ENCODE results near the gene UBE2Q1.
A peak's percentile ranks its signal among the peaks of the same experiment; 100 is the strongest.

Gene UBE2Q1

DNA sequence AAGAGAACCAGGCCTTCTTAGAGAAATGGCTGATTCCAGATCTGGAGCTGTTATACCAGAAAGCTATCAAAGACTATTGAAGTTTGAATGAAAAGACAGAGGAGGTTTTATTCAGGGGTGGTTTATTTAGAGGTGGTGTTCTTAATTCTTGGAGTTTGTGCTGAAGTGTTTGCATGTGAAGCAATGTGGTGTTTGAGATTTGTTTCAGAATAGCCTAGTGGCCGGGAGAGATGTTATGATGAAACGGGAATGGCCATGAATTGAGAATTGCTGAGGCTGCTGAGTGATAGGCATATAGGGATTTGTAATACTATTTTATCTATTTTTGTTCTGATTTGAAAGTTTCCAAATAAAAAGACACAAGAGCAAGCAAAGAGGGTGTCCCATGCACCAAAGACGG lies 45.7 kb downstream of the UBE2Q1 start:
- H3K4me3 ChIP-seq (ENCODE audit: low read depth, low read length), result no peak overlapping the region

DNA sequence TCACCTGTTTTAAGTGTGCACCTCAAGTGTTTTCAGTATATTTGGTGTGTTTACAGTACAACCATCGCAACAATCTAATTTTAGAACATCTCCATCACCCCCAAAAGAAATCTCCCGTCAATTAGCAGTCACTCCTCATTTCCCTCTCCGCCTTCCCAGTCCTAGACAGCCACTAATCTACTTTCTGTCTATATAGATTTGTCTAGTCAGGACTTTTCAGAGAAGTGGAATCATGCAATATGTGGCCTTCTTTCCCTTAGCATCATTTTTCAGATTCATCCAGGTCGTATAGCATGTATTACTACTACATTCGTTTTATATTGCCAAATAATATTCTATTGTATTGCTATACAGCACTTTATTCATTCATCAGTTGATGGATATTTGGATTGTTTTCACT lies 54.6 kb downstream of the UBE2Q1 start:
- no peak overlapping the region for H3K4me3 ChIP-seq (ENCODE audit: low read depth, low read length)

DNA sequence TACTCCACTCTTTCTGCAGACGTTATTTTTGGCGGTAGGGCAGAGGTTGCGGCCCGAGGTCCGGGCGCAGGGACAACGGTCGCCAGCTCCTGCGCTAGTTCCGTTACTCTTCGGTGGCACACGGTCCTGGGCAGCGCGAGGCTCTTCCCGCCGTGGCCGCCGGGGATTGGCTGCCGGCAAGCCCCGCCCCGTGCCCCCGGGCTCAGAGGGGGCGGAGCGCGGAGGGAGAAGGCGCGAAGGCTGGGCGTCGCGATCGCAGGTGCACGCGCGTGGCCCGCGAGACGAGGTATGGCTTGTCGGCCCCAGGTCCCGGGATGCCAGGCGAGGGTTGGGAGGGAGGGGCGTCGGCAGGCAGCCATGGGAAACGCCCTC lies 55.7 kb downstream of the UBE2Q1 start:
- no peak overlapping the region for H3K4me3 ChIP-seq (ENCODE audit: low read depth, low read length)

DNA sequence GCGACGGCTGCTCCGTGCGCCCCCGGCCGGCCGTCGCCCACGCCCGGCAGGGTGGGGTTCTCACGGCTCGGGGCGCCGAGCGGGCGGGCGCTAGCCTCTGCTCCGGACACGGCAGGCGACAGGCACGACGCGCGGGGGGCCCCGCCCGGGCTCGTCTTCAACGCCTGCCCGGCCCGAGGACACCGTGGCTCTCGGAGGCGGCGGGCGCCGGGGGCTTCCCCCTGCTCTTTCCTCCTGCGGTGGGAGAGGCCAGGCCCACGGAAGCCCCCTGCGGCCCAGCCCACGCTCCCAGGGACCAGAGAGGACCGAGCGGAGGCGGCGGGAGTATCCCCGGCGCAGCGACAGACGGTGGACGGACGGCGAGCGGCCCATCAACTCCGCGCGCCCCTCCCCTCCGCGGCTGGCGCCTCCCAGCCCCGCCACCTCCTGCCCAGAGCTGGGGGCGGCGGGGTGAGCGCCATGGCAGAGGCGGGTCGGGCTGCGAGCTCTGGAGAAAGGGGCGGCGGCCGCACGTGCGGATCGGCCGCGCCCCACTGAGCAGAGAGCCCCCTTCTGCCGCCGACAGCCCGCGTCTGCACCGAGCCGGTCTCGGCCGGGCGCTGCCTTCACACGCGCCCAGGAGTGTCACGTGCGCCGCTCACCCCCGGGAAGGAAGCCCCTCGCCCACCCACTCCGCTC lies 56.3 kb downstream of the UBE2Q1 start, which contains the start of the genes SHE and TDRD10:
Gene SHE, minus strand, starts transcription at position 347 of the 678 bp plus-strand sequence. CDS start 386 bp downstream, outside the sequence.
Gene TDRD10, plus strand, starts transcription at position 154 of the 678 bp plus-strand sequence. CDS start 4,685 bp downstream, outside the sequence.
- peak within 1 kb of the TSS; percentile 28 for H3K4me3 ChIP-seq (ENCODE audit: low read depth, low read length)

- H3K4me3 ChIP-seq (ENCODE audit: low read depth, low read length), result peak overlapping the region; percentile 28
Observed at GRCh38 chr1:154501423-154502065, 56.9 kb downstream of the UBE2Q1 start.

GRCh38 chr1:154500533-154500932 lies 57.9 kb downstream of the UBE2Q1 start:
- no peak overlapping the region for H3K4me3 ChIP-seq (ENCODE audit: low read depth, low read length)

DNA sequence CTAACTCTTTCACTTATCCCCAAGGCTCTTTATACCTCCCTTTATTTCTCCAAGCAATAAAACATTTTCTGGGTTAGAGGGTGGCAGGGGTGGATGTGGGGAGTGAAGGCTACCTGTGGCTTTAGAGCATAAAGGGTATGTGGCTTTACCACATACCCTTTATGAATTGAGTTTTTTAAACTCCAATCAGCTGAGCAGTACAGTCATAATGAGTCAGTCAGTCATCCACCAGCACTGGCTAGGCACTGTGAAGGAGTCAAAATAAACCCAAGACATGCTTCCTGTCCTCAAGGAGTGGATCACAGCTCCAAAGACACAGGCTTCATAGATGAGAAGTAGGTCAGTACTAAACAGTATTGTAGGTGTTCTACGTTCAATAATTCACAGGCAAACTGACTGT lies 59.0 kb downstream of the UBE2Q1 start:
- no peak overlapping the region for H3K4me3 ChIP-seq (ENCODE audit: low read depth, low read length)
